ENCODE results near the gene SPATA31E1.
A peak's percentile ranks its signal among the peaks of the same experiment; 100 is the strongest.
"Not testable (repeated sequence)": the region's sequence is repeated elsewhere in the genome, so short reads cannot be mapped to it uniquely, and the experiment has no call there.

The SPATA31E1 gene

DNA sequence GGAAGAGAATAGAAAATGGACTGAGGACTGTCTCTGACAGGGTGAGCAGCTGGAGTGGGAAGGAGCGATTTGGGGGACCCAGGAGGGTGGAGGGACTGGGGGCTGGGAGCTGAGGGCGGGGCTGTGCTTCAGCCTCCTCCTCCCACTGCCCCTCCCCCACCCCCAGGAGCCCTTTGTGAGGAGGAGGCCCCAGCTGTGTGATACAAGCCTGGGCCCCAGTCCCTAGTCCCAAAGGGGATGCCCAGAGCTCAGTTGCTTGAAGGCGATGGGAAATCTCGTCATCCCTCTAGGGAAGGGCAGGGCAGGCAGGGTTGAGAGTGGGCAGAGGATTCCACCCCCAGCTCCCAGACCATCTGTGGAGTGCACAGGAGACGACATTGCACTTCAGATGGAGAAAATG is at the start of gene SPATA31E1:
Gene SPATA31E1 (plus strand): TSS at position 251 of the 400 bp plus-strand sequence. CDS start 15 bp downstream, at position 266.
- no peak for DNase-seq

DNA sequence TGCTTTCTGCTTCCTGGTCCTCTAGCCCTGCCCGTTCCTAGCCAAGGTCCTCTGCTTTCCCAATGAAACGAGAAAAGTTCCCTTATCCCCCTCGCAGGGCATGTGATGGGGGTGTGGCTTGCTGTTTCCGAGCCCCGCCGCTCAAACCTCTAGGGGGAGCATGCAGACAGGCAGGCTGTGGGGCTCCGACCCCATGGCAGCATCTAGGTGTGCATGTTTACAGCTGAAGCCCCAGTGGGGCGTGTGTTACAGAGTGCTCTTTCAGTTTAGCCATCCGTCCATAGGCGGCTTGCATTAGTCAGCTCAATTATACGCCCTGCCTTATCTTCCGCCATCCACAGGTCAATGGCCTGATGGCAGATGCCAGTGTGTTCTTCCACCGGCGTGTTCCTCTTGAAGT is 48.3 kb upstream of the SPATA31E1 start:
- no peak for DNase-seq

DNA sequence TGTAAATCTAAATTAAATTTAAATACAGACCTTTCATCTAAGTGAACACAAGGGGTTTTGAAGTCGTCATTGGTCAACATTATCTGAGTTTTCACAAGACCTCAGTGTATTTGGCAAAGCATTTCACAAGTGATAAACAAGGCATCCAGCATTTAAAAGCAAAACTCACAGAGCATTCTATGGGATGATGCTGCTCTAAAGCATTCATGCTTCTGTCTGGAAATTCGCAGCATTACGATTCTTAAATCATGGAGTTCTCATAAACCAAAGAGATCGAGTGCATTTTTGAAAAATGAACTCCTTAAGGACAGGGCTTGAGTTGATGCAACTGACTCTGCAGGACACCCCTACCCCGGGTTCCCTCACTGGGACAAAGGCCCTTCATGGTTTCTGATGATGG is 46.1 kb upstream of the SPATA31E1 start:
- no peak for DNase-seq

DNA sequence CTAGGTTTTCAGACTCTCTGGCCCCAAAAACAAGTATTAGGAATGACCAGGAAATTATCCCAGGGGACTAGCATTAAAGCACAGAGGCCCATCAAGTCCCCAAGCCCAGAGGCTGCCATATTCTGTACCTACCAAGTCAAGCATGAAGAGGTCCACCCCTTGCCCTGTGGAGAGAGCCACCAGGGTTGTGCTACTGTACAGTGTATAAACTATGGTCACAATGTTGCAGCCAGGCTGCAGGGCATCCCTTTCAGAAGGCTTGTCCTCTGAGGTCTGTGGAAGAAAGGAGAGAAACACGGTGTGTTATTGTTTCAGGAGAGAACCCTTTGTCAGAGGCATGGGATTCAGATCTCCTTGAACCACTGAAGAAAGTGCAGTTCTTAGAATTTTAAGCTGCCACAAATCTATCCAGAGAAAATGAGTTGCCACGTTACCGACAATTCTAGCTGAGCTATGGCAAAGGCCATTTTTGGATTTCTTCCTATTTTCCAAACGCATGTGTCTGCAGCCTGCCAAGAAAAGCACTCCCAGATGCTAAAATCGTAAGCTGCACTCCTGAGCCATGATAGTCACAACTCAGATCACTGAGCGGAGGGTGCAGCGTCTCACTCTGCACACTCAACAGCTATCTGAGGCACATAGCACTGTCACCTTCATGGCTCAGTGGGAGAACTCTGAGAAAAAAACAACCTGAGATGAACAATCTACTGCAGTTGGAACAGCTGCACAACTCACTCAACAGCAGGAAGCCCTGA is 45.5 kb upstream of the SPATA31E1 start:
- DNase-seq: peak; percentile 17

DNA sequence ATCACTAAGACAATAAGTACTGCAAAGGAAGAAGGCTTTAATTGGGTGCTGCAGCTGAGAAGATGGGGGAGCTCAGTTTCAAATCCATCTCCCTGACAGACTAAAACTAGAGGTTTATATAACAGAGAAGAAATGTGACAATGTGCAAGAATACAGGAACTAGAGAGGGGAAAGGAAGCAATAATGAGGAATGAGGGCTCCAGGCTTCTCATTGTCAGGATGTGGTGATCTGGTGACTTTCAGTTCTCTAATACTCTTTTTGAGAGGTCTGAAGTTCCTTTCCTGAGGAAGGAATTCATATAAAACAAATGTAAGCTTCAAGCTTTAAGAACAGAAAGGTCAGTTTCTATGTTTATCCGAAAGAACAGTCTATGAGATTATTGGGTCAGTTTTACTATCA is 42.5 kb upstream of the SPATA31E1 start:
- DNase-seq: no peak

DNA sequence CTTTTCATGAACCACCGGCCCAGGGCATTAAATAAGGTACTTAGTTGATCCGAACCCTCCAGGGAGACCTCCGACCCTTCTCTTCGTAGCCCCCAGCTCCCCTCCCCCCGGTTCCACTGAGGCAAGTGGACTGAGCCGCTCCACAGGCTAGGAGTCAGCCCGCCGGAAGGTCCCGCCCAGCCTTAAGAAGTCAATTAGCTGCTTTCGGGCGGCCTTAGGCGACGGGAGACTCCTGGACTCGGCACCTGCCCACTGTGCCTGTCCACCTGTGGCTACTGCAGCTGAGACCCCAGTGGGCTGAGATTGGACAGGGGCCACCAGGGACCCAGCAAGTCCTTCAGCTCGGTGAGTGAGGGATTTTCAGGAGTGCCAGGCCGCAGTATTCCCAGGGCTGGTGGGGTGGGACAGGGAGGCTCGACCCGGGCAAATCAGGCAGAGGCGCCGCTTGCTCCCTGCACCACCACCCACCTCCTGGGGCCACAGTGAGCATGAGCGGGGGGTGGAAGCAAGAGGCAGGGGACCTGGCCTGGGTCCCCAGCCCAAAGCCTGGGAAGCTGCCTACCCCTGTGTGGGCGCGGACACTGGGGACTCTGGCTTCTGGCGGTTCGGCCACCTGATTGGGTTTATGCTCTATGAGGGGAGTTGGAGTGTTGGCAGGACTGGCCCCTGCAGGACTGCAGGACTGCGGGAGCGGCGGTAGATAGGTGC is 39.6 kb upstream of the SPATA31E1 start:
- DNase-seq: no peak

DNA sequence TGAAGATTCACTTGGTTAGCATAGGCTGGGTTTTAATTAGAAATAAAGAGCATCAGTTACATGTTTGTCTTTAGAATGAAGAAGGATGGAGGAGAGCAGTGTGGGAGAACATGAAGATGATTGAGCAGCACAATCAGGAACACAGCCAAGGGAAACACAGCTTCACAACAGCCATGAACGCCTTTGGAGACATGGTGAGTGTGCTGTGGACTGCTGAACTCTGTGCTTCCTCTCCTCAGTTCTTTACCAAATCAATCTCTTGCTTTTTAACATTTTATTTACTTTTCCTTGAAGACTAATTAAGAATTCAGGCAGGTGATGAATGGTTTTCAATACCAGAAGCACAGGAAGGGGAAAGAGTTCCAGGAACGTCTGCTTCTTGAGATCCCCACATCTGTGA is 38.2 kb upstream of the SPATA31E1 start:
- DNase-seq: no peak

DNA sequence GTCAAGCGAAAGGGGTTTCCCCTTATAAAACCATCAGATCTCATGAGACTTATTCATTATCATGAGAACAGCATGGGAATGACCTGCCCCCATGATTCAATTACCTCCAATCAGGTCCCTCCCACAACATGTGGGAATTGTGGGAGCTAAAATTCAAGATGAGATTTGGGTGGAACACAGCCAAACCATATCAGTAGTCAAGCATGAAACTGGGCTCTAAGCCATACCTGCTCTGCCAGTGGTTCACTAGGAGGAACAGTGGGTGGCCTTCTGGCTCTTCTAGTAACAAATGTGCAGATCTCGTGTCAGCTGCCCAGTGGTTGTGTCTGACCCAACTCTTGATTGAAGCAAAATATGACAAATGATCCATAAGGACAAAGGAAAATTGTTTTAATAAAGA is 34.9 kb upstream of the SPATA31E1 start:
- DNase-seq: peak; percentile 35

DNA sequence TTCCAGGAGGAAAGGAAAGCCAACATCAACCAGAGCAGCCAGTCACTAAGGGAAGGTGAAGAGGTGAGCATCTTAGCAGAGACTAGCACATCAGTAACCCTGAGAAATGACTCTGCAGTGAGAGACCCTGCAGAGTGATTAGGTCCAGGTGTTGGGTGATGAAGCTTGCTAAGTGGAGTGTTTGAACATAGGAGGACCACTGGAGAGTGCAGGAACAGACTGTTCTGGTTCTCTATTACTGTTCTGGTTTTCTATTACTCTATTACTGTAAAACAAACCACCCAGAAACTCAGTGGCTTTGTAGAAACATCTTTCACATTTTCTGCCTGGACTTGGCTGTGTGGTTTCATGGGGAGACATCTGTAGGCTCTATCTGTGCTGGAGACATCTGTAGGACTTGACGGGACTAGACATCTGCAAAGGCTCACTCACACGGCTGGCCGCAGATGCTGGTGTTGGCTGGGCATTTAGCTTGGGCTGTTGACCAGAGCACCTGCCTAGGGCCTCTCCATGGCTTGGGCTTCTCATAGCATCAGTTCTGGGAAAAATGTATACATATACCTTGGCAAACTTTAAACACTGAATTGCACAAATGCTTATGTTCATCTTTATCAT is 33.4 kb upstream of the SPATA31E1 start:
- DNase-seq: no peak

DNA sequence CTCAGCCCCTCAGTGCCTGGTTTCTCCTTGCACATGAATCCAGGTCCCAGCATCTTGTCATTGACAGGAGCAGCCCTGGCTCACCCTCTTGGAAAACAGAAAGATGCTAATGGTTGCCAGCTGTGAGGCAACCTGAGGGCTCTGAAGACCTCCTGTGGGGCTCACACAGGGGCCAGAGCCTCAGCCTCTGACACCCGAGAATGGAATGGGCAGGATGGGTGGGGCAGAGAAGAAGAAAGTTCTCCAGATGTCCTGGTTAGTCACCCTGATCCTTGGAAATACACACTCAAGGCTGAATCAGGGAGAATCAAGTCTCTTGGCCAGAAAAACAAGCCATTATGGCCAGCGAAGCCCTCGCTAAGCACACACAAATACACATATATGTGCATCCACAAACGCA is 32.3 kb upstream of the SPATA31E1 start:
- peak; percentile 80 for DNase-seq

DNA sequence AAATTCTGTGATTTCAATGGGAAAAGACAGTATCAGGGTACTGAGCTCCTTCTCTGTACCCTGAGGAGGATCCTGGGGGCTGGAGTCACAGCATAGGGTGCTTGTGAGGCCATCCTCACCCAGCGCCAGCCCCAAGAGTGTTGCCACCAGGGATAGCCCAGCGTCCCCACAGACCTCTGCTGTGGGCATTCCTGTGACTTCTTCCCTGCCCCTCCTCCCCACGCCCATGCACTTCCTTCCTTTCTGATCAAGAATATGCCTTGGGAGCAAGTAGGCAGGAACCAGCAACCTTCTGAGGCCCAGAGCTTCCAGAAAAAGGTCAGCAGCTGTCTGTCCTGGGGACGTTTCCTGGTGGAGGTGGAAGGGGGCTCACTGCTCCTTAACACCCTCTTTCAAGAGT is 31.5 kb upstream of the SPATA31E1 start:
- not testable (repeated sequence) for DNase-seq

DNA sequence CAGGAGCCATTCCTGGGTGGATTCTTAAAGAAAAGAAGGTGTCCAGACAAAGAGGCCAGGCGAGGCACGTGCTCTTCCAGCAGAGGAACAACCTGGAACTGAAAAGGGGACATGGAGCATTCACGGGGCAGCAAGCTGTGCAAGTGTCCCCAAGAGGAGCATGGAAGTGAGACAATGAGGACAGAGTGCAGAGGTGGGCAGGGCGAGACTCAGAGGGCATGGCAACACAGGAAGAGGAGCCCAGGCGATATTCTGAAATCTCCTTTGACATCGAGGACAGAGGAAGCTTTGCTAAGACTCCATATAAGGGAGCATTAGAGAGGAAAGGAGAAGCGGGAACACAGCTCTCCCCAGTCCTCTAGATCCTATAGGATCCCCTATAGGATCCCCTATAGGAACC is 29.4 kb upstream of the SPATA31E1 start:
- no peak for DNase-seq

DNA sequence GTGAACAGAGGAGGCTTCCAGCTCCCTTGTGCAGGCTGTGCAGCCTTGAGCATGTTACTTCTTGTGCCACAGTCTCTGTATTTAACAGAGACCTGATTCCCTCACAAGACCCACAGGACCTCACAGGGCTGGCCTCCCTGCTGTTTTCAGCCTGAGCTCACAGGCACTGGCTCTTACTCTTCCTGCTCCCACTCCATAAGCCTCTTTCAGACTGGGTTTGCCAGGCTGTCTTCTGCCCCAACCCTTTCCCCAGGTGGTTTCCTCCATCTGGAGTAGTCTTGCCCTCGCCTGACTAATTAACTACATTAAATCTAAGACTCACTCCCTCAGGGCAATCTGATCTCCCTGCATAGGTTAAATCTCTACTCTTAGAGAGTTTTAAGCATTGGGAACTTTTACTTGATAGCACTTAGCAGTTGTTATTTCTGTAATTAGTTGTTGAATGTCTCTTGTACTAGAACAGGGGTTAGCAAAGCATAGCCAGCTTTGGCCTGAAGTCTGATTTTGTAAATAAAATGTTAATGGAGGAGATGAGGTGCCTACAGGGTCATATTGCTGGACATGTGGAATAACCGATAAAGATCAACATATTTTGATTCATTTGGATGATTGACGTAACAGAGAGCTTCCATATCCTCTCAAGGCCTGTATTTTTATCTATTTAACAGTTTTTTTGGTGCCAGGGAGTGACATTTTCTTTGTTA is 28.6 kb upstream of the SPATA31E1 start:
- DNase-seq: no peak

DNA sequence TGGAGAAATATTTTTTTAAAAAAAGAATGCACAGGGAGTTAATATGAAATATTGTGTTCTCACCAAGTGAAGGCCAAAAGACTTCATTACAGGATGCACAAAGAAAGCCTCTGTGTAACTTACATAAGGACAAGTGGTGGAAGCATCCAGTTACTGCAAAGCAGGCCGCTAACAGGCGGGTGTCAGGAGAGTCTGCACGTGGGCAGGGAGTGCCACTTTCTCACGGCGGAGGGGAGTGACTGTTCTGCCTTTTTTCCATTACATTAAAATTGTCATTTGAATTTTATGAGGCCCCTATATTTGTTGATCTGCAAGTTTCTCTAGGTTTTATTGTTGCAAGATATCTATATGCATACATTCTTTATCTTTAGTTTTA is 28.1 kb upstream of the SPATA31E1 start:
- no peak for DNase-seq

DNA sequence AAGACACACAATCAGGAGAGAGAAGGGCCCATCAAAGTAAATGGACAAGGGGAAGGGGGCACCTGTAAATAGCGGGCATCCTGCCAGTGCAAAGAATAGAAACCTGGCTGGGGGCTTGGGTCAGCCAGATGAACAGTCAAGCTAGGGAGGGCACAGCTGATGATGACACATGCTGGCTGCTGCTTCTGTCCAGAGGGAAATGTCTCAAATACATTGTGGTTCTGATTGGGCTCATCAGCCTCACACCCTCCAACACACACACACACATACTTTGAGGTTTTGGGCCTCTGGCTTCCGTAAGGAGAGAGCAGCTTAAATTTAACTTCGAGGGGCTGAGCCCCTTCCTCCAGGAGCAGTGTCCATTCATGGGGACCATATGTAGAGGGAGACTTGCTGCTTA is 27.6 kb upstream of the SPATA31E1 start:
- DNase-seq: no peak

DNA sequence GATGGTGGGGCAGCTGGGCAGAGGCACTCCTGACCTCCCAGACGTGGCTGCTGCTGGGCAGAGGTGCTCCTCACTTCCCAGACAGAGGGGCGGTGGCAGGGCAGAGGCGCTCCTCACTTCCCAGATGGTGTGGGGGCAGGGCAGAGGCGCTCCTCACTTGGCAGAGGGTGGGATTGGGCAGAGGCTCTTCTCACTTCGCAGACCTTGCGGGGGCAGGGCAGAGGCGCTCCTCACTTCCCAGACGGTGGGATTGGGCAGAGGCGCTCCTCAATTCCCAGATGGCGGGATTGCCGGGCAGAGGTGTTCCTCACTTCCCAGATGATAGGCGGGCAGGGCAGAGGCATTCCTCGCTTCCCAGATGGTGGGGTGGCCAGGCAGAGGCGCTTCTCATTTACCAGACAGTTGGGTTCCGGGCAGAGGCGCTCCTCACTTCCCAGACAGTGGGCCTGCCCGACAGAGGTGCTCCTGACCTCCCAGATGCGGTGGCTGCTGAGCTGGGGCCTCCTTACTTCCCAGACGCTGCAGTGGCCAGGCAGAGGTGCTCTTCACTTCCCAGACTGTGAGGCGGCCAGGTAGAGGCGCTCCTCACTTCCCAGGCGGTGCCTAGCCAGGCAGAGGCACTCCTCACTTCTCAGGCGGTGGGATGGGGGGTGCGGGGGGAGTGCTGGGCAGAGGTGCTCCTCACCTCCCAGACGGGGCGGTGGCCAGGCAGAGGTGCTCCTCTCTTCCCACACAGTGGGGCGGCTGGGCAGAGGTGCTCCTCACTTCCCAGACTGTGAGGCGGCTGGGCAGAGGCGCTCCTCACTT is 25.3 kb upstream of the SPATA31E1 start:
- no peak for DNase-seq

DNA sequence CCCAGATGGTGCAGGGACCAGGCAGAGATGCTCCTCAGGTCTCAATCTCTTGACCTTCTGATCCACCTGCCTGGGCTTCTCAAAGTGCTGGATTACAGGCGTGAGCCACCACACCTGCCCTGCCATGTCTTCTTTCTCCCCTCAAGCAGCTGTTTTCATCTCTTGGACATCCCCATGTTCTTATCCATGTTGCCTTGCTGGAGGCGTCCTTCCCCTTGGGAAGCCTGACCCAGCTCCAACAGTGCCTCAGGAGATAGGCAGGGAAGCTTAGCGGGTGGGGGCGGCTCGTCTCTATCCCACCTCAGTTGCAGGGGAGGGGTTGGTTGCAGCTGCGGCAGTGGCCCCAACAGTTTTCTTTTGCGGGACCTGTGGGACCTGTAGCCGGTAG is 24.7 kb upstream of the SPATA31E1 start:
- DNase-seq: no peak

DNA sequence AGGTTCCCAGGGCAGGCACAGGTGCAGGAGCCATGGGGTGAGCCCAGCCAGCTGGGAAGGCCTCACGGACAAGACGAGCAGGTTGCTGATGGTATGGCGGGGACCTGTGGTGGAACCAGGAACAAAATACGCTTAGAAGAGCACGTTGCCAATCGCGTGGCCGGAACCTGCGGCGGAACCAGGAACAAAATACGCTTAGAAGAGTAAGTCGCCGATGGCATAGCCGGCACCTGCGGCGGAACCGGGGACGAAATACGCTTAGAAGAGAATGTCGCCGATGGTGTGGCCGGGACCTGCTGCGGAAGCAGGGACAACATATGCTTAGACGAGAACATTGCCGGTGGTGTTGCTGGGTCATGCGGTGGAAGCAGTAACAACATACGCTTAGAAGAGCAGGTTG is 23.5 kb upstream of the SPATA31E1 start:
- no peak for DNase-seq

DNA sequence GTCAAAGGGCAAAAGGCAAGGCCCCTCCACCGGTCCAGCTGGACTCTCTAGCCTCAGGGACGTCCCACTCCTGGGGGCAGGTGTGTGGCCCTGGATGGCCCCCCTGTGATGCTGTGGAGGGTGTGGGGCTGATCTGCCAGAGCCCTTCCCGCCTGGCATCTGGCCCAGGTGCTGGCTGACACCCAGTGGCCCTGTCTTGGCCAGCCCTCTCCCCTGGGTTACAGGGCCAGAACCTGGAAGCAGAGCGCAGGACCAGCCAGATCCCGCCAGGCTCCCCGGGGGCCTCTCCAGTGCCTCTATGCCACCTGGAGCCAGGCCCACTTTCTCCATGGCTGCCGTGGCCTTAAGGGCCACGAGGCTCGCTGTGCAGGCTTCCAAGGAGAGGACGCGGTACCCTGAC is 22.9 kb upstream of the SPATA31E1 start:
- DNase-seq: no peak

DNA sequence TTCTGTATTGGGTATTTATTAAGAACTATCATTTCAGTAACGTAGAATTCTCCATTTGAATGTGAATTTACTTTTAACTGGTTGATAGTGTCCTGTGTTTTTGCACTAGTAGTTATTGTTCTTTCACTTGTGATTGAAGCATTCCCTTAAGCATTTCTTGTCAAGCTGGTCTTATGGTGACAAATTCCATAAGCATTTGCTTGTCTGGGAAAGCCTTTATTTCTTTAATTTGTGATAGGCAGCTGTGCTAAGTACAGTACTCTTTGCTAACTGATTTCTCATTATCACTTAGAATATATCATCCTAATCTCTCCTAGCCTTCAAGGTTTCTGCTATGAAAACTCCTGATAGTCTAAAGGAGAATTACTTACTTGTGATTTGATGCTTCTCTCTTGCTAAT is 21.3 kb upstream of the SPATA31E1 start:
- DNase-seq: no peak

DNA sequence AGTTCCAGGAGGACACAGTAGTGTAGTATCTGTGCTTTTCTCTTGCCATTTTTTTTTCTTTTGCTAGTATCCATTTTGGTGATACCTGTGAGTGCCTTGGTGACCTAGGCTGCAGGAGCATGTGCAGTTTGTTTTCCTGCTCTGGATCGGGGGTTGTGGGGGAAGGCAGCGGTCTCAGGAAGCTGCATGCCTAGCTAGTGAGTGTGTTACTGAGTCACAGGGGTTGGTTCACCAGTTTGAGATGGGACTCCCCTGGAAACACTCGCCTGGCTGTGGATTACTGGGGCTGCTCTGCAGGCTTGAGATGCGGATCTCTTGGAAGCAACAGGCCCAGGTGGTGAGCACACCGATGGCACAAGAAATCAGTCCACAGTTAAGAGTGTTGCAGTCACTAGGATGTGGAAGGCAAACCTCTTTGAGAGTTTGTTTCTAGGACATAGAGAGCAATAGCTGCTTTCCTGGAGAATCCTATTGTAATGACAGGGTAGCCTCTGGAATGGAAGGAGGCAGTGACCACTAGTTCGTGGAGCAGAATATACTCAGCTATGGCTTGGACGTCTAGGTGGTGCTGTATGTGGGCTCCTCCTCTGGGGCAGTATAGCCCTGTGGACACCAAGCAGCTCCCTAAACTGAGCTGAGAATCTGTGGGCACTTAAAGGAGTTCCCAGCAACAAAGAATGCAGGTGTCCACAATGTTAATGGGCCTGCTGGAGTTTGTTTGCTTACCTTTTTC is 20.0 kb upstream of the SPATA31E1 start:
- peak; percentile 87 for DNase-seq

DNA sequence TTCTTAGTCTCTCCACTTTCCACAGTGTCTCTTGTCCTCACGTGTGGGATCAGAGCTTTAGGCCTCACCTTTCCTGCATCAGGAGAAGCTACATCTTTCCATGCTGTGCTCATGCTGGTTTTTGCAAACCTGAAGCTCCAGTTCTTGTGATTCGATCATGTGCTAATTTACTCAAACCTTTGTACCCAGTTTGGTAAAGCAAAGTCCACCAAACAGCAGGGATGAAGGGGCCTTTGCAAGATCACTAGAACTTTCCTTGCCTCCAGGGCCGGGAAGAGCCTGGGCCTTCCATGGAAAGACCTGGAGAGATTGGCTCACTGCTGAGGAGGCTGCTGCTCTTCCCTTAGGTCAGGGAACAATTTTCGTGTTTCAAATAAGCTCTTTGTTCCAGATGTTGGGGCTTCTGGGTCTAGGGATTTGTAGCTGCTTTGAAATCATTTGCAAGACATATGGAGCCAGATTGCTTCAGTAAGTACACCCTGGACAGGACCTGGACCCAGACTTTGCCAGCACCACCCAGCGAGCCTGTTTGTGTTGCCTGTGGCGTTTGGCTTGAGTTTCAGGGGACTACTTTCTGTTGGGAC is 18.7 kb upstream of the SPATA31E1 start:
- DNase-seq: no peak

Data from fibroblast of skin of right biceps (primary cell).